Kidney (tissue), 14 donors: ENCODE results near the gene CELF4. TPM values are rescaled to one million over a fixed set of nuclear protein-coding genes. Genes with fewer than 3 reads are reported as not detected.
A peak's percentile ranks its signal among the peaks of the same experiment; 100 is the strongest.

Experiments
- DNase-seq, 5 donors: peaks; one replicate each; pipeline ENCODE4 v3.0.0-alpha.2; 2013 to 2020
- FAIRE-seq: peaks from 2 replicates; lab custom pipeline; 2012; peaks lifted over from hg19 to GRCh38; lab: Jason Lieb, UNC
- H3K27ac ChIP-seq, 2 donors: one replicate each; pipeline ENCODE4 v1.7.0; 2013; ENCODE audit warnings: low read depth in 2 of 2, low read length in 2 of 2, inconsistent platforms in 1 of 2
- H3K27me3 ChIP-seq: one replicate; pipeline ENCODE4 v1.7.1; 2013; ENCODE audit warnings: low read length, inconsistent platforms; ENCODE audit not compliant: control insufficient read depth, insufficient read depth
- H3K36me3 ChIP-seq, 3 donors: one replicate each; pipeline versions ENCODE4 v1.7.0 to v1.7.1; 2013; ENCODE audit warnings: low read length in 3 of 3, control low read depth in 1 of 3, inconsistent platforms in 1 of 3; ENCODE audit not compliant: insufficient read depth in 3 of 3, control insufficient read depth in 2 of 3
- H3K4me1 ChIP-seq, 3 donors: one replicate each; pipeline versions ENCODE4 v1.7.0 to v1.7.1; 2013; ENCODE audit warnings: low read length in 3 of 3, inconsistent platforms in 1 of 3, low read depth in 1 of 3; ENCODE audit not compliant: control insufficient read depth in 2 of 3, insufficient read depth in 2 of 3
- H3K4me3 ChIP-seq, 3 donors: one replicate each; pipeline versions ENCODE4 v1.7.0 to v1.8.1; 2013; ENCODE audit warnings: low read length in 3 of 3, control low read depth in 1 of 3, inconsistent platforms in 1 of 3
- H3K9ac ChIP-seq, 3 donors: one replicate each; pipeline versions ENCODE4 v1.7.0 to v1.7.1; 2013; ENCODE audit warnings: low read length in 3 of 3, control low read depth in 1 of 3, inconsistent platforms in 1 of 3
- H3K9me3 ChIP-seq, 3 donors: one replicate each; pipeline versions ENCODE4 v1.7.0 to v1.7.1; 2013; ENCODE audit warnings: low read length in 3 of 3, control low read depth in 1 of 3, inconsistent platforms in 1 of 3; ENCODE audit not compliant: control insufficient read depth in 2 of 3, insufficient read depth in 1 of 3
- intact Hi-C: fragments of 100-400 bp; cut with DNase I; formaldehyde crosslinking; loops from one replicate; pipeline ENCODE4 v1.11.1; 2022
- polyA plus RNA-seq: library from polyadenylated mRNA; stranded (reverse); fragments of 350-450 nt; fragmentation: Illumina TruSeq; extraction: RNeasy Lipid Tissue Mini Kit (QIAGEN cat#74804); gene quantifications from one replicate; pipeline ENCODE4 v1.2.3, GENCODE V29; 2014; ENCODE audit warnings: low read depth, low replicate concordance; ENCODE audit not compliant: insufficient read depth
- total RNA-seq: library from RNA; stranded (reverse); fragmentation: NEBNext Ultra II Directional; extraction: Animal tissue kit (Norgen Biotek cat#: 25700); gene quantifications from one replicate; pipeline ENCODE4 v1.2.1, GENCODE V29; 2021
- TF ChIP-seq, protein P1 (sequence below): IDR thresholded peaks from 3 replicates; pipeline ENCODE4 v1.5.1; 2012; ENCODE audit warnings: mild to moderate bottlenecking, moderate library complexity, borderline replicate concordance; ENCODE audit not compliant: insufficient read depth; ENCODE audit errors: extremely low read depth
- donor health status: control.
- donor health status: control.
- donor health status: control.
- donor health status: control.
- donor health status: control.
- donor health status: DM: yes; HTN: yes; CAD: no.
- donor health status: Normal renal cell carcinoma (clear cell type).

Gene CELF4
- total and polyA plus RNA-seq, 2 donors from 2014 or later = 0.85 to 1.5 TPM

DNA sequence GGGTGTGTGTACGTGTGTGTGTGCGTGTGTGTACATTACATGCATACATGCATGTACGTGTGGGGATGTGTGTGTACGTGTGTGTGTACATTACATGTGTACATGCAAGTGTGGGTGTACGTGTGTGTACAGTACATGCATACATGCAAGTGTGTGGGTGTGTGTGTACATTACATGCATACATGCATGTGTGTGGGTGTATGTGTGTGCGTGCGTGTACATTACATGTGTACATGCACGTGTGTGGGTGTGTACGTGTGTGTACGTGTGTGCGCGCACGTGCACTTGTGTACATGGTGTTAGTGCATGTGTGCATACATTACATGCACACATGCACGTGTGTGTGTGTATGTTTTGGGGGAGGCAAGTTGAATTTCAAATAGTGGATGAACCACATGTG is 300.6 kb downstream of the CELF4 start:
- Histone ChIP-seq H3K27me3 (no peaks in the 10 kb centered on the region), H3K9me3 (no peaks in the 10 kb centered on the region), H3K4me3 (no peak overlapping the region), H3K27ac (no peak overlapping the region), H3K9ac (no peak overlapping the region), H3K36me3 (no peaks in the 10 kb centered on the region), H3K4me1 (no peaks in the 10 kb centered on the region)
- no peak for FAIRE-seq
- TF ChIP-seq, protein P1, sequence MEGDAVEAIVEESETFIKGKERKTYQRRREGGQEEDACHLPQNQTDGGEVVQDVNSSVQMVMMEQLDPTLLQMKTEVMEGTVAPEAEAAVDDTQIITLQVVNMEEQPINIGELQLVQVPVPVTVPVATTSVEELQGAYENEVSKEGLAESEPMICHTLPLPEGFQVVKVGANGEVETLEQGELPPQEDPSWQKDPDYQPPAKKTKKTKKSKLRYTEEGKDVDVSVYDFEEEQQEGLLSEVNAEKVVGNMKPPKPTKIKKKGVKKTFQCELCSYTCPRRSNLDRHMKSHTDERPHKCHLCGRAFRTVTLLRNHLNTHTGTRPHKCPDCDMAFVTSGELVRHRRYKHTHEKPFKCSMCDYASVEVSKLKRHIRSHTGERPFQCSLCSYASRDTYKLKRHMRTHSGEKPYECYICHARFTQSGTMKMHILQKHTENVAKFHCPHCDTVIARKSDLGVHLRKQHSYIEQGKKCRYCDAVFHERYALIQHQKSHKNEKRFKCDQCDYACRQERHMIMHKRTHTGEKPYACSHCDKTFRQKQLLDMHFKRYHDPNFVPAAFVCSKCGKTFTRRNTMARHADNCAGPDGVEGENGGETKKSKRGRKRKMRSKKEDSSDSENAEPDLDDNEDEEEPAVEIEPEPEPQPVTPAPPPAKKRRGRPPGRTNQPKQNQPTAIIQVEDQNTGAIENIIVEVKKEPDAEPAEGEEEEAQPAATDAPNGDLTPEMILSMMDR = no peak
- DNase-seq = peak in 1 of 5 donors; percentile 16
- intact Hi-C loops = no loop called here

DNA sequence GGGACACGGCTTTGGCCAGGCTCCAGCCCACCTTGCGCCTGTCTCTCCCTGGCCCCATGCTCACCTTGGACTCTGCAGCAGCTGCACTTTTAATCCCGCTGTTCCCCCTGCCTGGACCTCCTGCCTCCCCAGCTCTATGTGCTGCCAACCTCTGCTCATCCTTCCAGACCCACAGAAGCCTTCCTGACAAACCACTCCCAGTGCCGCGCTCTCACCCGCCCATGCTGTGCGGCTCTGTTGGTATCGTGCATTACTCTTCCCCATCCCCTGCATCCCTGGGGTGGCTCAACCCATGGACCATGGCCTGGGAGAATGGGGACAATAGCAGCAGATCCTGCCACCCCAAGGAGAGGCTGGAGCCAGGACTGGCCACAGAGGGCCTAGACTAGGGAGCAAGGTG is 303.6 kb downstream of the CELF4 start:
- Histone ChIP-seq H3K27me3 (no peaks in the 10 kb centered on the region), H3K9me3 (no peaks in the 10 kb centered on the region), H3K4me3 (no peak overlapping the region), H3K9ac (no peak overlapping the region), H3K36me3 (no peaks in the 10 kb centered on the region), H3K4me1 (no peaks in the 10 kb centered on the region), H3K27ac (no peak overlapping the region)
- FAIRE-seq = no peak
- TF ChIP-seq, protein P1 = no peak
- DNase-seq = no peak
- intact Hi-C loops = no loop called here

DNA sequence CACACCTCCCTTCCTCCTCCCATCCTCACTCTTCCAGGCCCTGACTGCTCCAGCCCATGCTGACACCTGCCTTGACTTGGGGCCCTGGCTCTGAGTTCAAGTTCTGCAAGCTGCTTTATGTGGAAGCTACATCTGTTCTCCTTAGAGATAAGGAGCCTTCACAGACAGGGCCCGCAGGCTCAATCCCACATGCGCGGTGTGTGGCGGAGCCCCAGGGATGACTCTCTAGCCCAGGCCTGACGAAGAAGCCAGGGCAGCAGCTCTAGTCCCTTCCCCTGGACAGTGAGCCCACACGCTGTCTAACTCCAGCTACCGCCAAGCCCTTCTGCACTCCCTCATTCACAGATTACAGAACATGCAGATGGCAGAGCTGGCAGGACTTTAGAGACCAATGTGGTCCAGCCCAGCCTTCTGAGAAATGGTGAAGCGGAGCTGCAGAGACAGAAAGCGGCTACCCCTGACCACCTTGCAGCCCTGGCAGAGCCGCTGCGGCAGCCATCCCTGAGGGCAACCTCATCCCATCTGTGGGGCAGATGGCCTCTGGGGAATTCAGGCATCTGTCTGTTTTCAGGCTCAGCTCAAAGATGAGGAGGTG is 304.3 kb downstream of the CELF4 start:
- H3K4me1 ChIP-seq = no peaks in the 10 kb centered on the region
- no peak overlapping the region for H3K9ac ChIP-seq
- no peaks in the 10 kb centered on the region for H3K27me3 ChIP-seq
- FAIRE-seq (no peak), DNase-seq (no peak)
- H3K27ac ChIP-seq = no peak overlapping the region
- TF ChIP-seq, protein P1 = no peak
- no peak overlapping the region for H3K4me3 ChIP-seq
- intact Hi-C loops = no loop called here
- H3K36me3 ChIP-seq = no peaks in the 10 kb centered on the region
- H3K9me3 ChIP-seq = no peaks in the 10 kb centered on the region
